ENCODE measurements around the gene CYP21A2.
"Not testable (repeated sequence)": the region's sequence is repeated elsewhere in the genome, so short reads cannot be mapped to it uniquely, and the experiment has no call there.

The CYP21A2 gene

GRCh38 chr6:32055756-32056155 is 17.5 kb downstream of the CYP21A2 start:
- DNase-seq (ENCODE audit: low spot score) = not testable (repeated sequence)

- DNase-seq (ENCODE audit: low spot score) = no peak
Measured at GRCh38 chr6:32056254-32056653, 18.0 kb downstream of the CYP21A2 start.

- no peak for DNase-seq (ENCODE audit: low spot score)
Measured at GRCh38 chr6:32057966-32058365, 19.8 kb downstream of the CYP21A2 start.

- DNase-seq (ENCODE audit: low spot score) = no peak
Measured at GRCh38 chr6:32058511-32058963, 20.3 kb downstream of the CYP21A2 start.

GRCh38 chr6:32060966-32061655 is 22.9 kb downstream of the CYP21A2 start:
- DNase-seq (ENCODE audit: low spot score) = no peak

- no peak for DNase-seq (ENCODE audit: low spot score)
Measured at GRCh38 chr6:32064706-32065105, 26.5 kb downstream of the CYP21A2 start.

GRCh38 chr6:32067521-32067920 is 29.3 kb downstream of the CYP21A2 start:
- not testable (repeated sequence) for DNase-seq (ENCODE audit: low spot score)

GRCh38 chr6:32068315-32068714 is 30.1 kb downstream of the CYP21A2 start:
- not testable (repeated sequence) for DNase-seq (ENCODE audit: low spot score)

GRCh38 chr6:32068867-32069266 is 30.7 kb downstream of the CYP21A2 start:
- DNase-seq (ENCODE audit: low spot score) = no peak

- no peak for DNase-seq (ENCODE audit: low spot score)
Measured at GRCh38 chr6:32069460-32069859, 31.2 kb downstream of the CYP21A2 start.

- no peak for DNase-seq (ENCODE audit: low spot score)
Measured at GRCh38 chr6:32069878-32070515, 31.8 kb downstream of the CYP21A2 start.

GRCh38 chr6:32070814-32071543 is 32.8 kb downstream of the CYP21A2 start:
- DNase-seq (ENCODE audit: low spot score) = no peak

GRCh38 chr6:32073101-32073500 is 34.9 kb downstream of the CYP21A2 start:
- no peak for DNase-seq (ENCODE audit: low spot score)

- DNase-seq (ENCODE audit: low spot score) = no peak
Measured at GRCh38 chr6:32073613-32074012, 35.4 kb downstream of the CYP21A2 start.

GRCh38 chr6:32074996-32075532 is 36.8 kb downstream of the CYP21A2 start:
- no peak for DNase-seq (ENCODE audit: low spot score)

GRCh38 chr6:32075781-32076180 is 37.6 kb downstream of the CYP21A2 start:
- no peak for DNase-seq (ENCODE audit: low spot score)

- DNase-seq (ENCODE audit: low spot score) = no peak
Measured at GRCh38 chr6:32076321-32076809, 38.1 kb downstream of the CYP21A2 start.

GRCh38 chr6:32079566-32080290 is 41.5 kb downstream of the CYP21A2 start:
- DNase-seq (ENCODE audit: low spot score) = no peak

- DNase-seq (ENCODE audit: low spot score) = no peak
Measured at GRCh38 chr6:32081168-32081990, 43.2 kb downstream of the CYP21A2 start.

GRCh38 chr6:32082478-32082877 is 44.3 kb downstream of the CYP21A2 start:
- DNase-seq (ENCODE audit: low spot score) = no peak

- no peak for DNase-seq (ENCODE audit: low spot score)
Measured at GRCh38 chr6:32082935-32083334, 44.7 kb downstream of the CYP21A2 start.
